Measurements from ENCODE around the gene CALD1. TPM values are rescaled to one million over a fixed set of nuclear protein-coding genes. Genes with fewer than 3 reads are reported as not detected.

Gene CALD1
- total RNA-seq, 1 experiment from 2014 or later = 107 TPM

GRCh38 chr7:134827436-134827835, 48.0 kb downstream of the CALD1 start:
- Mint-ChIP-seq H3K4me1 (0 out of 4 replicates have a peak, but pooled peaks cover 0 to 2% of the 10 kb centered on the region in 2 experiments), H3K4me3 (no peak overlapping the region), H3K27ac (no peak overlapping the region), H3K36me3 (ENCODE audit: insufficient read depth in 1 of 3, low read depth in 3 of 3) (no peaks in the 10 kb centered on the region; a peak in 1 of 7 replicates), H3K27me3 (ENCODE audit: low read depth) (no peaks in the 10 kb centered on the region), H3K9me3 (no peaks in the 10 kb centered on the region)
- Histone ChIP-seq H4K20me1 (ENCODE audit: control insufficient read depth, insufficient read depth, insufficient read length) (no peaks in the 10 kb centered on the region), H3K56ac (ENCODE audit: insufficient read length, low read depth, low read length) (no peak overlapping the region), H2BK15ac (ENCODE audit: low read depth, low read length) (no peak overlapping the region), H2BK12ac (ENCODE audit: insufficient read length, low read depth, low read length) (no peak overlapping the region), H3K14ac (ENCODE audit: insufficient read depth, low read length) (no peak overlapping the region), H3K23me2 (ENCODE audit: insufficient read length, low read depth, low read length, poor library complexity, severe bottlenecking) (no peaks in the 10 kb centered on the region), H2BK5ac (ENCODE audit: insufficient read length, low read length) (no peak overlapping the region), H4K8ac (replicated peaks; ENCODE audit: insufficient read length, low read depth, low read length) (no peak overlapping the region), H3T11ph (ENCODE audit: low read length) (no peak overlapping the region), H3K27me3 (ENCODE audit: insufficient read depth, low read length) (no peaks in the 10 kb centered on the region), H4K5ac (ENCODE audit: insufficient read length, low read depth, low read length) (no peak overlapping the region), H2AFZ (ENCODE audit: low read length) (no peak overlapping the region), H3K18ac (ENCODE audit: insufficient read length, low read depth, low read length) (no peak overlapping the region), H3K4me1 (ENCODE audit: insufficient read depth, low read length) (no peaks in the 10 kb centered on the region), H3K9me3 (ENCODE audit: control insufficient read depth, low read depth, low read length) (no peaks in the 10 kb centered on the region), H4K91ac (ENCODE audit: insufficient read length, low read depth, low read length) (no peak overlapping the region), H2BK20ac (ENCODE audit: low read depth, low read length, poor library complexity, severe bottlenecking) (no peak overlapping the region), H3K4ac (ENCODE audit: low read depth, low read length) (no peak overlapping the region), H3K27ac (ENCODE audit: insufficient read length, low read depth, low read length) (no peak overlapping the region), H3K79me2 (ENCODE audit: insufficient read depth, low read length) (no peaks in the 10 kb centered on the region), H3K4me2 (ENCODE audit: insufficient read depth, insufficient read length, low read length) (no peak overlapping the region), H3K9ac (ENCODE audit: extremely low read depth, insufficient read length, low read length) (no peak overlapping the region), H2BK120ac (ENCODE audit: low read depth, low read length, poor library complexity, severe bottlenecking) (no peak overlapping the region), H3K79me1 (ENCODE audit: insufficient read depth, low read depth, low read length, poor library complexity, severe bottlenecking) (no peaks in the 10 kb centered on the region), H3K23ac (ENCODE audit: insufficient read length, low read depth, low read length) (no peak overlapping the region), H2AK5ac (ENCODE audit: insufficient read length, low read length) (no peak overlapping the region)
- WGBS (ENCODE audit: extremely low coverage, insufficient read length, low lambda C conversion rate) = no CpG with 5 or more reads among the region's 4 CpGs
- DNase-seq = no peak
- no peak for TF ChIP-seq CTCF (conservative IDR thresholded peaks at IDR 0.05)

Data from H9 (cell line).